Measurements from ENCODE around the gene CD69. TPM values are rescaled to one million over a fixed set of nuclear protein-coding genes. Genes with fewer than 3 reads are reported as not detected.
"Not testable (repeated sequence)": the region's sequence is repeated elsewhere in the genome, so short reads cannot be mapped to it uniquely, and the experiment has no call there.

Gene CD69
- total RNA-seq, 1 donor from 2014 or later, result 0.18 TPM

DNA sequence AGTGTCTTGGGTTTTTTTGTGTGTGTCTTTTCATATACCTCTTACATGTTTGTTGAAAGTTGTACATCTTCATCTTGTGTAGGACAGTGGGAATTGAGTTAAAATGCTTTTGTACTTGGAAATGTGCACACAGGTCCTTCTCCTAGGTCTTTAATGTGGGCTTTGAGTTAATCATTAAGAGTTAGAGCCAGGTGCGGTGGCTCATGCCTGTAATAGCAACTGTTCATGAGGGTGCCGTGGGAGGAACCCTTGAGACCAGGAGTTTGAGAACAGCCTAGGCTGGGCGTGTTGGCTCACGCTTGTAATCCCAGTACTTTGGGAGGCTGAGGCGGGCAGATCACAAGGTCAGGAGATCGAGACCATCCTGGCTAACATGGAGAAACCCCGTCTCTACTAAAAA, 41.7 kb downstream of the CD69 start:
- Histone ChIP-seq H3K79me2 (ENCODE audit: insufficient read depth, low read length) (no peaks in the 10 kb centered on the region), H2AFZ (ENCODE audit: low read depth, low read length) (no peak overlapping the region), H3K9me3 (ENCODE audit: insufficient read depth, low read depth, low read length) (no peaks in the 10 kb centered on the region), H3K27ac (ENCODE audit: low read depth, low read length) (no peak overlapping the region), H4K20me1 (ENCODE audit: insufficient read depth, low read length) (no peaks in the 10 kb centered on the region), H3K36me3 (ENCODE audit: insufficient read depth, low read length) (no peaks in the 10 kb centered on the region), H3K4me3 (ENCODE audit: insufficient read depth, low read depth, low read length) (no peak overlapping the region), H3K4me2 (ENCODE audit: low read length) (no peak overlapping the region), H3K4me1 (ENCODE audit: insufficient read depth, low read length) (no peaks in the 10 kb centered on the region), H3K9ac (ENCODE audit: low read length) (no peak overlapping the region), H3K27me3 (ENCODE audit: insufficient read depth, low read length) (no peaks in the 10 kb centered on the region)
- no peak overlapping the region for H3K27ac Mint-ChIP-seq (ENCODE audit: unreplicated experiment)
- no peak for DNase-seq (ENCODE audit: low read depth)
- no peak for FAIRE-seq
- peaks cover 4% of the 10 kb centered on the region for H3K9me3 Mint-ChIP-seq (ENCODE audit: unreplicated experiment)
- H3K4me1 Mint-ChIP-seq (ENCODE audit: low read depth, unreplicated experiment), result no peaks in the 10 kb centered on the region
- TF ChIP-seq, protein P1, sequence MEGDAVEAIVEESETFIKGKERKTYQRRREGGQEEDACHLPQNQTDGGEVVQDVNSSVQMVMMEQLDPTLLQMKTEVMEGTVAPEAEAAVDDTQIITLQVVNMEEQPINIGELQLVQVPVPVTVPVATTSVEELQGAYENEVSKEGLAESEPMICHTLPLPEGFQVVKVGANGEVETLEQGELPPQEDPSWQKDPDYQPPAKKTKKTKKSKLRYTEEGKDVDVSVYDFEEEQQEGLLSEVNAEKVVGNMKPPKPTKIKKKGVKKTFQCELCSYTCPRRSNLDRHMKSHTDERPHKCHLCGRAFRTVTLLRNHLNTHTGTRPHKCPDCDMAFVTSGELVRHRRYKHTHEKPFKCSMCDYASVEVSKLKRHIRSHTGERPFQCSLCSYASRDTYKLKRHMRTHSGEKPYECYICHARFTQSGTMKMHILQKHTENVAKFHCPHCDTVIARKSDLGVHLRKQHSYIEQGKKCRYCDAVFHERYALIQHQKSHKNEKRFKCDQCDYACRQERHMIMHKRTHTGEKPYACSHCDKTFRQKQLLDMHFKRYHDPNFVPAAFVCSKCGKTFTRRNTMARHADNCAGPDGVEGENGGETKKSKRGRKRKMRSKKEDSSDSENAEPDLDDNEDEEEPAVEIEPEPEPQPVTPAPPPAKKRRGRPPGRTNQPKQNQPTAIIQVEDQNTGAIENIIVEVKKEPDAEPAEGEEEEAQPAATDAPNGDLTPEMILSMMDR (IDR thresholded peaks at IDR 0.05; ENCODE audit: insufficient read depth, low read depth, low read length), result no peak
- TF ChIP-seq EZH2 (IDR thresholded peaks at IDR 0.05; ENCODE audit: insufficient read depth, low read length), result no peak
- H3K36me3 Mint-ChIP-seq (ENCODE audit: low read depth, unreplicated experiment), result no peaks in the 10 kb centered on the region
- H3K4me3 Mint-ChIP-seq (ENCODE audit: unreplicated experiment), result no peak overlapping the region
- H3K27me3 Mint-ChIP-seq (ENCODE audit: low read depth, unreplicated experiment), result peaks cover 2% of the 10 kb centered on the region

DNA sequence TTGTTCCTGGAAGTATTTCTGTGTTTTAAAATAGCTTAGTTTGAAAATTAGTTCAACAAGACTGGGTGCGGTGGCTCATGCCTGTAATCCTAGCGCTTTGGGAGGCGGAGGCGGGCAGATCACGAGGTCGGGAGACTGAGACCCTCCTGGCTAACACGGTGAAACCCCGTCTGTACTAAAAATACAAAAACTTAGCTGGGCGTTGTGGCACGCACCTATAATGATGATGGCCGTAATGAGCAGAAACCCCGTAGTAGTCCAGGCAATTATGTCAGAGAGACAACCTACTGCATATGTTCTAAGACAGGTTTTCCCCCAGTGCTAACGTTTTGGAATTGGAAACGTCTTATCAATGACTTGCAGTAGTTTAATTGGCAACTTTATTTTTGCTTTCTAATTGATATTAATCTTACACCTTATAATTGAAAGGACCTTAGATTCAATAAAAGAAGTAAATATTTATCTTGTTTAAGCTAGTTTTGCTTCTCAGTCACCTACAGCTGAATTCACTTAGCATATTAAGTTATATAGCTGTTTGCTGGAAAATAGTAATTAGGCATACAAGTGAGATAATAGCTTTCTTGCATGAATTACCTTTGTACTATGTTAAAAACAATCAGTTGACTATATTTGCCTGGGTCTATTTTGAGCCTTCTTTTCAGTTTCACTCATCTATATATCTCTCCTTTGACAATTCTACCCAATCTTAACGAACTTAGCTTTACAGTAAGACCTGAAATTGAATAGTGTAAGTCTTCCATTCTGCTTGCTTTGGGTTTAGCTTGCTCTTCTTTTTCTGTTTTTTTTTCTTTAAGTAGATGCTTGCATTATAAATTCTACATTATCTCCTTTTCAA, 43.4 kb downstream of the CD69 start:
- H3K36me3 ChIP-seq (ENCODE audit: insufficient read depth, low read length), result no peaks in the 10 kb centered on the region
- TF ChIP-seq EZH2 (IDR thresholded peaks at IDR 0.05; ENCODE audit: insufficient read depth, low read length), result no peak
- TF ChIP-seq, protein P1 (IDR thresholded peaks at IDR 0.05; ENCODE audit: insufficient read depth, low read depth, low read length), result no peak
- no peaks in the 10 kb centered on the region for H4K20me1 ChIP-seq (ENCODE audit: insufficient read depth, low read length)
- H3K4me3 Mint-ChIP-seq (ENCODE audit: unreplicated experiment), result no peak overlapping the region
- H3K79me2 ChIP-seq (ENCODE audit: insufficient read depth, low read length), result no peaks in the 10 kb centered on the region
- no peak overlapping the region for H3K27ac Mint-ChIP-seq (ENCODE audit: unreplicated experiment)
- H3K4me3 ChIP-seq (ENCODE audit: insufficient read depth, low read depth, low read length), result no peak overlapping the region
- no peaks in the 10 kb centered on the region for H3K36me3 Mint-ChIP-seq (ENCODE audit: low read depth, unreplicated experiment)
- H2AFZ ChIP-seq (ENCODE audit: low read depth, low read length), result no peak overlapping the region
- H3K4me1 ChIP-seq (ENCODE audit: insufficient read depth, low read length), result no peaks in the 10 kb centered on the region
- H3K9me3 ChIP-seq (ENCODE audit: insufficient read depth, low read depth, low read length), result no peaks in the 10 kb centered on the region
- H3K4me1 Mint-ChIP-seq (ENCODE audit: low read depth, unreplicated experiment), result no peaks in the 10 kb centered on the region
- DNase-seq (ENCODE audit: low read depth) (no peak), FAIRE-seq (no peak)
- H3K9ac ChIP-seq (ENCODE audit: low read length), result no peak overlapping the region
- H3K27me3 ChIP-seq (ENCODE audit: insufficient read depth, low read length), result no peaks in the 10 kb centered on the region
- no peak overlapping the region for H3K27ac ChIP-seq (ENCODE audit: low read depth, low read length)
- peaks cover 4% of the 10 kb centered on the region for H3K9me3 Mint-ChIP-seq (ENCODE audit: unreplicated experiment)
- no peak overlapping the region for H3K4me2 ChIP-seq (ENCODE audit: low read length)
- peaks cover 2% of the 10 kb centered on the region for H3K27me3 Mint-ChIP-seq (ENCODE audit: low read depth, unreplicated experiment)

DNA sequence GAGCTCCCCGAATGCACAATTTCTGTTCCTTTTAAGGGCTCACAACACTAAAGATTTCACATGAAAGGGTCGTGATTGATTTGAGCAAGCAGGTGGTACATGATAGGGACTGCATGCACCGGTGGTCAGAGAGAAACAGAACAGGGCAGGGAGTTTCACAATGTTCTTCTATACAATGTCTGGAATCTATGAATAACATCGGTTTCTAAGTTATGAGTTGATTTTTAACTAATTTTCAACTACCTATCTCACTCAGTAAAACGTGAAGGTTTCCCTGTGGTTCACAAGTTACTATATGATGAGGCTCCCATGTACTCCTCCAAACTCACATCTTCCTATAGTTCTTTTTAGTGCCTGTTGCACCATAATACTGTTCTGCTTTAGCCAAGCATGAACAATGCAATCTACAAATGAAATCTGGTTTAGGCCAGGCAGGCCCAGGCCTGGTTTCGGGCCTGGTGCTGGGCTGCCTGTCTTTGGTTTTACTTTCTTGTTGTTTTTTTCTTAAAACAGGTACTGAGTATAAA, 47.6 kb downstream of the CD69 start:
- DNase-seq (ENCODE audit: low read depth); H2AFZ ChIP-seq (ENCODE audit: low read depth, low read length); H3K9me3 ChIP-seq (ENCODE audit: insufficient read depth, low read depth, low read length); H3K36me3 ChIP-seq (ENCODE audit: insufficient read depth, low read length); H3K27me3 Mint-ChIP-seq (ENCODE audit: low read depth, unreplicated experiment); H3K79me2 ChIP-seq (ENCODE audit: insufficient read depth, low read length); H3K4me3 Mint-ChIP-seq (ENCODE audit: unreplicated experiment); H3K27ac Mint-ChIP-seq (ENCODE audit: unreplicated experiment); H3K4me1 ChIP-seq (ENCODE audit: insufficient read depth, low read length); H3K4me3 ChIP-seq (ENCODE audit: insufficient read depth, low read depth, low read length); H3K9ac ChIP-seq (ENCODE audit: low read length); H3K27ac ChIP-seq (ENCODE audit: low read depth, low read length); FAIRE-seq; H3K4me2 ChIP-seq (ENCODE audit: low read length); H3K27me3 ChIP-seq (ENCODE audit: insufficient read depth, low read length); H4K20me1 ChIP-seq (ENCODE audit: insufficient read depth, low read length); H3K9me3 Mint-ChIP-seq (ENCODE audit: unreplicated experiment); H3K36me3 Mint-ChIP-seq (ENCODE audit: low read depth, unreplicated experiment): not testable (repeated sequence)
- peaks cover 18% of the 10 kb centered on the region for H3K4me1 Mint-ChIP-seq (ENCODE audit: low read depth, unreplicated experiment)

Measured in astrocyte (in vitro differentiated cells and primary cell).